Neural cell (in vitro differentiated cells): Measurements from ENCODE around the gene HMX1. TPM values are rescaled to one million over a fixed set of nuclear protein-coding genes. Genes with fewer than 3 reads are reported as not detected.

Experiments
- H2AFZ ChIP-seq: fragments of 200-600, 300-800 bp; sonication (generic), shearing (Covaris generic); 2 replicates; pipeline ENCODE4 v1.6.0; 2014; ENCODE audit warnings: low read depth, mild to moderate bottlenecking, antibody characterized with exemption, low read length, moderate library complexity
- H3F3A ChIP-seq: fragments of 200-600 bp; shearing (Covaris generic); 2 replicates; pipeline ENCODE4 v1.6.1; 2016; ENCODE audit warnings: mild to moderate bottlenecking, moderate library complexity, mixed read lengths, antibody characterized with exemption, low read length; ENCODE audit not compliant: insufficient read depth, poor library complexity, severe bottlenecking
- H3K27ac ChIP-seq: fragments of 200-600, 300-800 bp; sonication (generic), shearing (Covaris generic); 2 replicates; pipeline ENCODE4 v1.5.1; 2014; ENCODE audit warnings: mild to moderate bottlenecking, low read length, moderate library complexity
- H3K27me3 ChIP-seq: fragments of 300-800, 200-600 bp; sonication (generic), shearing (Covaris generic); 2 replicates; pipeline ENCODE4 v1.6.0; 2014; ENCODE audit warnings: mild to moderate bottlenecking, low read depth, low read length, moderate library complexity; ENCODE audit not compliant: insufficient read depth
- H3K36me3 ChIP-seq: fragments of 300-800, 200-600 bp; sonication (generic), shearing (Covaris generic); 2 replicates; pipeline ENCODE4 v1.5.1; 2014; ENCODE audit warnings: mild to moderate bottlenecking, antibody characterized with exemption, low read length, moderate library complexity; ENCODE audit not compliant: insufficient read depth
- H3K4me2 ChIP-seq: fragments of 300-800, 200-600 bp; sonication (generic), shearing (Covaris generic); 2 replicates; pipeline ENCODE4 v1.6.0; 2014; ENCODE audit warnings: mild to moderate bottlenecking, low read length
- H3K4me3 ChIP-seq: fragments of 300-800, 200-600 bp; sonication (generic), shearing (Covaris generic); 2 replicates; pipeline ENCODE4 v1.5.1; 2014; ENCODE audit warnings: mild to moderate bottlenecking, low read length, moderate library complexity
- H3K79me2 ChIP-seq: fragments of 200-600 bp; shearing (Covaris generic); replicated peaks from 2 replicates; pipeline ENCODE4 v1.6.0; 2014; ENCODE audit warnings: mild to moderate bottlenecking, low read length, moderate library complexity; ENCODE audit not compliant: insufficient read depth
- H3K9ac ChIP-seq: fragments of 300-800, 200-600 bp; sonication (generic), shearing (Covaris generic); 2 replicates; pipeline ENCODE4 v1.6.1; 2016; ENCODE audit warnings: mild to moderate bottlenecking, low read length, mixed read lengths
- H3K9me2 ChIP-seq: fragments of 200-600 bp; shearing (Covaris generic); 2 replicates; pipeline ENCODE4 v1.6.1; 2016; ENCODE audit warnings: mild to moderate bottlenecking, low read length, mixed read lengths; ENCODE audit not compliant: insufficient read depth
- H3K9me3 ChIP-seq: fragments of 200-600, 300-800 bp; sonication (generic), shearing (Covaris generic); 2 replicates; pipeline ENCODE4 v1.6.1; 2016; ENCODE audit warnings: mild to moderate bottlenecking, mixed run types, low read length, moderate library complexity, mixed read lengths
- H4K20me1 ChIP-seq: fragments of 200-600 bp; shearing (Covaris generic); 2 replicates; pipeline ENCODE4 v1.6.1; 2016; ENCODE audit warnings: mild to moderate bottlenecking, mixed run types; ENCODE audit not compliant: insufficient read depth
- EZH2 ChIP-seq: fragments of 200-600, 300-800 bp; shearing (Covaris generic), sonication (generic); IDR thresholded peaks from 2 replicates; pipeline ENCODE4 v1.6.1; 2014; ENCODE audit warnings: antibody characterized with exemption, low read length, borderline replicate concordance, mild to moderate bottlenecking; ENCODE audit not compliant: insufficient read depth, poor library complexity, severe bottlenecking
- RAD21 ChIP-seq: fragments of 450-650 bp; conservative IDR thresholded peaks from 2 replicates; pipeline ENCODE4 v1.6.1; 2014; ENCODE audit warnings: antibody characterized with exemption, mild to moderate bottlenecking, moderate library complexity
- REST ChIP-seq: IDR thresholded peaks from 2 replicates; pipeline ENCODE4 v1.6.1; 2012; ENCODE audit warnings: borderline replicate concordance
- SMC3 ChIP-seq: fragments of 450-650 bp; conservative IDR thresholded peaks from 2 replicates; pipeline ENCODE4 v1.6.1; 2014; ENCODE audit warnings: antibody characterized with exemption, mild to moderate bottlenecking, moderate library complexity; ENCODE audit not compliant: poor library complexity
- polyA plus RNA-seq: library from polyadenylated mRNA; depleted of rRNA; stranded (reverse); fragments of >200 nt; gene quantifications from 2 replicates; pipeline ENCODE4 v1.2.3, GENCODE V29; 2014
- TF ChIP-seq, protein P1 (sequence below): fragments of 450-650 bp; IDR thresholded peaks from 2 replicates; pipeline ENCODE4 v1.5.1; 2014; ENCODE audit warnings: antibody characterized with exemption, mild to moderate bottlenecking, moderate library complexity; ENCODE audit not compliant: poor library complexity, severe bottlenecking

The HMX1 gene
- polyA plus RNA-seq, 1 donor from 2014 or later, result 0.89 TPM

DNA sequence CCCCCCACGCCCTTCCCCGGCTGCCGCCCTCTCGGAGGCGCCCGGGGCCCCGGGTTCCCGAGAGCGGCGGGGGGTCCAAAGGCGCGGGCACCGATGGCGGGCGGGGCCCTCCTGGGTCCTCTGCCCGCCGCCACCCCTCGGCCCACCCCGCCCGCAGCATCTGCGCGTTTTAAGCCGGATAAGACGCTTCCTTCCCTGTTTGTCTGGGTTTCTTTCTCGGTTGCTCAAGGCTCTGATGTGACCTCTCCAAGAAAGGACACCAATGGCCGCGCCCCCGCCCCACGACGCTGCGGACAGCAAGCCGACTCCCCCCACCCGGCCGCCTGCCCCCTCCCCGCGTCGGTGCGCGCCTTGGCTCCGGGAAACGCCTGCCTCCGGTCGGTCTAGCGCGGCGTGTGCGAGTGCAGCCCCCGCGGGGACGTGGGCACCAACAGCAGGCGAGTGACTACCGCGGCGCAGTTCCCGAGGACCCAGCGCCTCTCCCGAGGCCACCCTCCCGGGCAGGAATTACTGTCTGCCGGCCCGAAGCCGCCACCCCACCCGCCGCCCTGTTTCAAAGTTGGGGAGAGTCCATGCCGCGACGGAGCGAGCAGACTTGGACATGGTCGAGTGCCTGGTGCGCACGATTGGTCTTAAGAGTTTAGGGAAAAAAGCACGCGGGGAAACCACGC is 21.1 kb upstream of the HMX1 start:
- H3K9me3 ChIP-seq, result no peaks in the 10 kb centered on the region
- no peaks in the 10 kb centered on the region for H3K9me2 ChIP-seq
- TF ChIP-seq, protein P1, sequence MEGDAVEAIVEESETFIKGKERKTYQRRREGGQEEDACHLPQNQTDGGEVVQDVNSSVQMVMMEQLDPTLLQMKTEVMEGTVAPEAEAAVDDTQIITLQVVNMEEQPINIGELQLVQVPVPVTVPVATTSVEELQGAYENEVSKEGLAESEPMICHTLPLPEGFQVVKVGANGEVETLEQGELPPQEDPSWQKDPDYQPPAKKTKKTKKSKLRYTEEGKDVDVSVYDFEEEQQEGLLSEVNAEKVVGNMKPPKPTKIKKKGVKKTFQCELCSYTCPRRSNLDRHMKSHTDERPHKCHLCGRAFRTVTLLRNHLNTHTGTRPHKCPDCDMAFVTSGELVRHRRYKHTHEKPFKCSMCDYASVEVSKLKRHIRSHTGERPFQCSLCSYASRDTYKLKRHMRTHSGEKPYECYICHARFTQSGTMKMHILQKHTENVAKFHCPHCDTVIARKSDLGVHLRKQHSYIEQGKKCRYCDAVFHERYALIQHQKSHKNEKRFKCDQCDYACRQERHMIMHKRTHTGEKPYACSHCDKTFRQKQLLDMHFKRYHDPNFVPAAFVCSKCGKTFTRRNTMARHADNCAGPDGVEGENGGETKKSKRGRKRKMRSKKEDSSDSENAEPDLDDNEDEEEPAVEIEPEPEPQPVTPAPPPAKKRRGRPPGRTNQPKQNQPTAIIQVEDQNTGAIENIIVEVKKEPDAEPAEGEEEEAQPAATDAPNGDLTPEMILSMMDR, result no peak
- TF ChIP-seq SMC3 (no peak), RAD21 (no peak), REST (no peak)
- no peak overlapping the region for H3K9ac ChIP-seq
- no peak overlapping the region for H2AFZ ChIP-seq
- H3K27ac ChIP-seq, result no peak overlapping the region
- peak overlapping the region; percentile 56 for H3K4me3 ChIP-seq
- H4K20me1 ChIP-seq, result no peaks in the 10 kb centered on the region
- H3F3A ChIP-seq, result no peaks in the 10 kb centered on the region
- H3K36me3 ChIP-seq, result no peaks in the 10 kb centered on the region
- H3K27me3 ChIP-seq, result peaks cover 97% of the 10 kb centered on the region
- H3K4me2 ChIP-seq, result no peak overlapping the region
- H3K79me2 ChIP-seq, result no peaks in the 10 kb centered on the region

GRCh38 chr4:8891646-8892555 is 20.3 kb upstream of the HMX1 start:
- H3K9me2 ChIP-seq, result no peaks in the 10 kb centered on the region
- H4K20me1 ChIP-seq, result no peaks in the 10 kb centered on the region
- no peak overlapping the region for H3K9ac ChIP-seq
- no peaks in the 10 kb centered on the region for H3K79me2 ChIP-seq
- no peaks in the 10 kb centered on the region for H3K9me3 ChIP-seq
- TF ChIP-seq, protein P1, result no peak
- TF ChIP-seq EZH2, result peak; percentile 62
- peak overlapping the region; percentile 31 for H3K4me3 ChIP-seq
- no peak overlapping the region for H2AFZ ChIP-seq
- no peaks in the 10 kb centered on the region for H3K36me3 ChIP-seq
- no peak overlapping the region for H3K4me2 ChIP-seq
- H3F3A ChIP-seq, result no peaks in the 10 kb centered on the region
- H3K27me3 ChIP-seq, result peaks cover 97% of the 10 kb centered on the region
- no peak overlapping the region for H3K27ac ChIP-seq
